HG03135 (cell line): ENCODE results near the gene PTPRO.

ENCODE experiments used
- ATAC-seq: cut with Tn5 transposase; IDR thresholded peaks from one replicate; pipeline ENCODE4 v1.9.1; 2021; ENCODE audit warnings: mild to moderate bottlenecking, moderate library complexity; ENCODE audit not compliant: unreplicated experiment

The PTPRO gene

DNA sequence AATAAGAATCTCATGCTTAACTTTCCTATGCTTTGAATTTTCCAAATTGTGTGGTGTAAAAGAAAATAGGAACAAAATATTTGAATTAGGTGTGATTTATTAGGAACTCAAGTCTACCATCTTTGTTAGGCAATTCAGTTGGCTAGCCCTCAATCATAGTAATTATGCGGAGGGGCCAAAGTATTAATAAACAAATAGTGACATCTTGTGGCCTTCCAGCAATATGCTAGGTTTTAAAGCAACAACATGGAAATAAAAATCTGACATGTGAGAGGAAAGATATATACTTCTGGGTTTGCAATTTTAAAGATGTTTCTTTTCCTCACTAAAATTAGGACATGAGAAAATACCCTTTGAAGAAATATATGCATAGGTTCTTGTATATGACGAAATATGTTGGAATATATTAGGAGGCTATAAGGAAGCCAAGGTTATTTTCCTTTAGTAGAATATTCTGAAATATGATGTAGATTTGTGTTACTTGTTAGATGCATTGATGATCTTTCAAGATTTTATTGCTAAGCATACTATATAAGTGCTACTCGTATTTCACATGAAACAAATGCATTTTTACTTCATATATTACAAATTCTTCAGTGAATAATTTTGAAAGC, 200.4 kb downstream of the PTPRO start:
- ATAC-seq = no peak

DNA sequence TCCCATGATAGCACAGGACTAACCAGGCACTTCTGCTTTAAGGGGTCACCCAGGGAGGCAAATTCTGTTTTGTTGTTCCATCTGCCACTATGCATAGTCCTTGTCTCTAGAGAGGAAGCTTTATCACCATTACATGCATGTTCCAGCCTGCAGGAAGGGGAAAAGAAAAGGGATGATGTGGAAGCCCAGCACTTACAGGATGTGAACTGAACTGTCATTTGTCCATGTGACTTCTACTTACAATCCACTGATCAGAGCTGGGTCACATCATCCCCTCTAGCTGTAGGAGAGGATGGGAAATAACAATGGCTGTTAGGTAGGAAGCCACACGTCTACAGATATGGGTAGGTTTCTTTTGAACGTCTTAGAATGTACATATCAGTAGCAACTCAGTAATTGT, 203.1 kb downstream of the PTPRO start:
- ATAC-seq = no peak

DNA sequence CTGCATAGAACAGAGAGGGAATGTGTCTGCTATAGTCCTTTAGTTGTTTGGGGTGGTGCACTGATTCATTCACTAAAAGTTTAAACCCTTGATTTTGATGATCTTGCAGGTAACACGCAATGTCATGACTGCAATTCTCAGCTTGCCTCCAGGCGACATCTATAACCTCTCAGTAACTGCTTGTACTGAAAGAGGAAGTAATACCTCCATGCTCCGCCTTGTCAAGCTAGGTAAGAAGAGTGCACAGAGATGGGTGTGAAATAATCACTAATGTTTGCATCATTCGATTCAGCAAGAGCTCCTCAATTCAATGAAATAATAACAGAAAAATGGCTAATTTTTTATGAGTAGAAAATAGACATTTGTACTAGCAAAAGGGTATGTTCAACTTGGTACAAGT, 203.7 kb downstream of the PTPRO start:
- ATAC-seq = peak; percentile 100

DNA sequence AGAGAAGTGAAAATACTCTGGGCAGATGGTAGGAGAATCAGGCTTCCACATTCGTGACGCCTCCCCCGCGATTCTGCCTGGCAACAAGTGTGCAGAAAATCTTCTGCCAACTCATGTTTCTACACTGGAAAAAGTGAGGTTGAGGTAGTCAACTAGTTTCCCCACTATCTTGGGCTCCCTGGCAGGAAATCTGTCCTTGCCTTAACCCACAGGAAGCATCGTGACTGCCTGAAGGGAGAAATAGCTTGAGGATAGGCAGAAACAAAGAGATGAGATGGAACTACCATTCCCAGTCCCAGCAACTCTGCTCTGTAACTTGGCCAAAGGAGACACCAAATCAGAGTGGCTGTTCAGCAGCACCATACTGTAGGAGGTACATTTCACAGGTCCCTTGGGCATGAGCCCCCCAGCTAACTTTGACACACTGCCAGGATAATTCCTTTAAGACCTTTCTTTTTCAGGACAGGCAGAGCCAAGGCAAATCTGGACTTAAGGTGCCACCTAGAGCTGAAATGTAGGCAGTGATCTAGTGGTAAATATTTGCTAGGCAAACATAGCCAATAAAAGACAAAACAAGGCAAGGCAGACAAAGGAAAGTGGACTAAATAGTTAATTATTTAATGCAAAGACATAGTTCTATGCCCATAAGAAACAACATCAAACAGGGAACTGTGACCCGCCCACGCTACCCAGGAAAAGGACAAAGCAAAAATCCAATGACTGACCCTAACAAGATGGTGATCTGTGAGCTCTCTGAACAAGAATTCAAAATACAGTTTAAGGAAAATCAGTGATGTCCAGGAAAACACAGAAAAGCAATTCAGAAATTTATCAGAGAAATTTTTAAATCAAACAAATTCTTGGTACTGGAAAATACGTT, 205.1 kb downstream of the PTPRO start:
- no peak for ATAC-seq

DNA sequence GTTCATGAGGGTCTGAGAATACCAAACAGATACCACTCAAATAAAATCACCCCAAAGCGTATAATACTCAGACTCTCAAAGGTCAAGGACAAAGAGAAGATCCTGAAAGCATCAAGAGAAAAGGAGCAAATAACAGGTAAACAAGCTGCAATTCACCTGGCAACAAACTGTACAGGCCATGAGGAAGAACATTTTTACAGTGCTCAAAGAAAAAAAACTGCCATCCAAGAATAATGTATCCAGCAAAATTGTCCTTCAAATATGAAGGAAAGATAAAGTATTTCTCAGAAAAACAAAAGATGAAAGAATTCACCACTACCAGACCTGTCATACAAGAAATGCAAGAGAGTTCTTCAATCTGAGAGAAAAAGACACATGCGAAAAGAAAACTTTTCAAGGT, 206.4 kb downstream of the PTPRO start:
- no peak for ATAC-seq

DNA sequence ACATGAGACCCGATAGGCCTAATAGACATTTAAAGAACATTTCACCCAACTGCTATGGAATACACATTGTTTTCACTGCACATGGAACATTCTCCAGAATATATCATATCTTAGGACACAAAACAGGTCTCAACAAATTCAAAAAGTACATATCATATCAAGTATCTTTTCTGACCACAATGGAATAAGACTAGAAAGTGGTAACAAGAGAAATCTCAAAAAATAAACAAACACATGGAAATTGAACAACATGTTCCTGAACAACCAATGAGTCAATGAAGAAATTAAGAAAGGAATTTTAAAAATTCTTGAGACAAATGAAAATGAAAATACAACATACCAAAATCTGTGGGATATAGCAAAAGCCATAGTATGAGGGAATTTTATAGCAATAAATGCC, 208.1 kb downstream of the PTPRO start:
- ATAC-seq = no peak

DNA sequence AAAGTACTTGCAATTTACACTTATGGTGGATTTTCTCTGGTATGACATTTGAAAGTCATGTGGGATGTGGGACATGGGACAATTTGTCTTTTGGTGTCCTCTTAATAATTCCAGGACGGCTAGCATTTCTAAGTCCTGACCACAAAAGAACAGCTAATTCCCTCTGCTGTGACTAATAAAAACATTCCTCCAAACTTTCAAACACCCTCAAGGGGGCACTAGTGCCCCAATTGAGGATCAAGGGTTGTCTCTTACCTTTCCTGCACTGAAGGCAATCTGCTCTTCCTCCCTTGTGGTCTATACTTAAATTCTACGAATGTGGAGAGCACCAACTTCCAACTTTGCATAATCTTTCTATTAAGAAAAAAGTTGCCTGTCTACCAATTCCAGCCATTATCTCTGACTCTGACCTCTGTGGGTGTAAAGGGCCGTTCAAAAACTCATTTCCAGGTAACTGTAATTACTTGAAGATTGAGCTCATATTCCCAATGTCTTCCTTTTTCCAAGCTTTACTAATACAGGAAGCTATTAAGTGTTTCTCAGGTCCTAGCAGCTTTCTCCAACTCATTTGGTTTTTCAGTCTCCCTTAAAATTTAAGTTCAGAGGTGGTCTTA, 210.2 kb downstream of the PTPRO start:
- ATAC-seq = peak; percentile 74

DNA sequence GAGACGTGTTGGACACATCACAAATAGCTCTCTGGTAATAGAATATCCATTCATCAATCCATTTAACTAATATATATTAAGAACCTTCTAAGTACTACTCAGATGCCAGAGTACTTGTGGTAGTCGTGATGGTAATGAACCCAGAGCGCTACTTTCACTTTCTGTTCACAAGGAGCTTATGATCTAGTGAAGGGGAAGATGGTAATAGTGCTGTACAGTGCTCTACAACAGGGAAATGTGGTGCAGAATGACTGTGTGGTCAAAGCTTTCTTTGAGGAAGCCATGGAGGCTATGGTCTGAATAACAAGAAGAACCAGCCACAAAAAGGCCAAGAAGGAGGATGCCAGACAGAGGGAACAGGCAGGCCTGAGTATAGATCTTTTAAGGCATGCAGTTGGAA, 212.0 kb downstream of the PTPRO start:
- ATAC-seq = peak; percentile 83

DNA sequence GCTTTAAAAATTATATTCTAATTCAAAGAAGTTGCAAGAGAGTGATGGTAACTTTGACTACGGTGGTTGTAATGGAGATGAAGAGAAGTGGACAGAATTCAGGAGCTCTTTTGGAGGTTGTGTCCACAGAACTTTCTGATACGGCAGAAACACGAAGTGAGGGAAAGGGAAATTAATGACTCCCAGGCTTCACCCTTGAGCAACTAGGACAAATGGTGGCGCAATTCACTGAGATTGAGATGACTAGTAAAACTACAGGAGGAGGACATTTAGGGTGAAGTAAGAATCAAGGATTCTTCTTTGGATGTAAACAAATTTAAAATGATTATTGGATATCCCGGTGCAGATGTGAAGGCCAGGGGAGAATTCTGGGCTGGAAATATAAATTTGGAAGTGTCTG, 212.6 kb downstream of the PTPRO start:
- ATAC-seq = no peak

DNA sequence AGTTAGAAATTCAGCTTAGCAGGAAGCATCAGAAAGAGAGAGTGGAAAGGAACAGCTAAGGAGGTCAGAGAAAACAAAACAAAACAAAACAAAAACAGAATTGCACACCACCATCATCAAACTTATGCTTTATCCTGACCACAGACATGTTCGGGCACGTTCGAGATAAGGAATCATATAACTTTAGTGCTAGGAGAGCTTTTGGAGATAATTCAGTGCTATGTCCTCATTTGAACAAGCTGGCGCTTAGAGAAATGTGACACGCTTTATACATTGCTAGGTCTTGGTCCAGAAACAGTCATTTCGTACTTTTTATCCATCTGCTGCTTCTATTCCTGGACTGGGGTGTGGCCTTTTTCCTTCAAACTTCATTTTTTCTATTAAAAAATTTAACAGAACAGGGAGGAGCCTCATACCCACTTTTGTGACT, 213.1 kb downstream of the PTPRO start:
- no peak for ATAC-seq

DNA sequence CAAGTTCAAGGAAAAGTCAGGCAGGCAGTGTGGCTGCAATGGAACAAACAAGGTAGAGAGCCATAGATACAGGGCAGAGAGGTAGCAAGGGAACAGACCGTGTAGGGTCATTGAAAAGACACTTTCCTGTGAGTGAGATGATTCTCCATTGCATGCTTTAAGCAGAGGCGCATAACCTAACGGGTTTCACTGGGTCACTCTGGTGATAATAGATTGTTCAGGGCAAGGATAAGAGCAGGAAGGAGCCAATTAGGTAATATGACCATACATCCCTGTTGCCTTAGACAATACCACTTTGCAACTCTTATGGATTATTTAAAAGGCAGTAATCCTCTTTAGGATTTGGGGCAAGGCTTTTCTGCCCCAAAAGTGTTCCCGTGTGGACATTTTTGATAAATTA, 214.1 kb downstream of the PTPRO start:
- no peak for ATAC-seq

DNA sequence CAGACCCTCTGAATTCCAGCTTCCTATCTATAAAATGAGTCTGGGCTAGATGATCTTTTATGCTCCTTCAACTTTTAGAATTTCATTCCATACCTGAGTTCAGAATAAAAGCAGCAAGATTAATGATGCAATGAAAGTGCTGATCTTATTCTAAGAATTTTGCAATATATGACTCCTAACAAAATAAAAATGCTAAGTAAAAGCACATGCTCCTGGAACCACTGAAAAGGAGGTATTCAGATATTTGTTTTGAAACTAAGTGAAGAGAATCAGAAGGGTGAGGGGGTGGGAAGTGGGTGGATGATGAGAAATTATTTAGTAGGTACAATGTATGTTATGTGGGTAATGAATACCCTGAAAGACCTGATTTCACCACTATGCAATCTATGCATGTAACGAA, 216.6 kb downstream of the PTPRO start:
- ATAC-seq = no peak

DNA sequence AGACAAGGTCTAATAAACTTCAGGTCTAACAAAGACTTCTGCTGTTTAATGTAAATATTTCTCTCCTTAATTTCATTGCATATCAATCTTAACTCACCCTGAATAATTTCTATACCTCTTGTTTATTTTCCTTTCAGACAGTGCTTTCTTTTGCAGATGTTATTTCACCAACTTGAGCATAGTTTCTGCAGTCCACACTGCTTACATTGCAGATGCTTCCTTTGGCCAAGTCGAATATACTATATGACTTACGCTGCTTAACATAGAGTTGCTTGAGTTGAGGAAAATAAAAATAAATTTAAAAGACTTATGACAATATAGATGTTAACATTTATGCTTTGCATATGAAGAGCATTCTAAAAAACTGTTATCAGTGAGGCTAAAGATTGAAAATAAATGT, 217.7 kb downstream of the PTPRO start:
- no peak for ATAC-seq

DNA sequence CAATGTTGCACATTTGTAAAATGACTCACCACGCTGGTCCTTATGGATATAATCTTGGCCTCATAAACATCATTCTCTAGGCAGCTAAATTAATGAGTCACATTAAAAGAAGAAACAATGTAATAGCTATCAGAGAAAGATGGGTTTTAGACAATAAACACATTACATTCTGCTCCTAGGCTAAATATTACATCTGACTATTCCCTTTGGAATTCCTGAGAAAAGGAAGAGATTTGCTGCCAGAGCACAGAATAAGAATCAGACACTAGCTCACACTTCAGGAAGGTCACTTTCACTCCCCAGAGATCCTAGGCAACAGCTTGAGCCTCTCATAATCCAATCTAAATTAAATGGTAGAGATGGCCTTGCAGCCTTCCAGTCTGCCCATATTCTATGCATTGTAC, 218.2 kb downstream of the PTPRO start:
- no peak for ATAC-seq

DNA sequence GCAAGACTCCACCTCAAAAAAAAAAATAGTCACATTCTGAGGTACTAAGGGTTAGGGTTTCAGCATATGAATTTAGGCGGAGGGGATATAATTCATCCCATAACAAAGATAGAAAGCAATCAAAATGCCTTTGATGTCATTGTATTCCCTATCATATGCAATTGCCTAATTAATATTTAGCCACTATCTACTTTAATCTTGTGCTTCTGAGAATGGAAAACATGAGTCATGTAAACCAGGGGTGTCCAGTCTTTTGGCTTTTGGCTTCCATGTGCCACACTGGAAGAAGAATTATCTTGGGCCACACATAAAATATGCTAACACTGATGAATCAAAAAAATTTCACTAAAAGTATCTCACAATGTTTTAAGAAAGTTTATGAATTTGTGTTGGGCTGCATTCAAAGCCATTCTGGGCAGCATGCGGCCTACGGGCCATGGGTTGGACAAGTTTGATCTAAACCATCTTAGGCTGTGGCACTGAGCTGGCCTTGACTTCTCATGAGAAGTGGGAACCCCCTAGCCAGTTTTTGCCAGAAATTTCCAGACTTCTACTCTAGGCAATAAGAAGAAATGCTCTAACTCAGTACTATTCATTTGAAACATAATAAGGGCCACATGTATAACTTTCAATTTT, 219.8 kb downstream of the PTPRO start:
- ATAC-seq = no peak

DNA sequence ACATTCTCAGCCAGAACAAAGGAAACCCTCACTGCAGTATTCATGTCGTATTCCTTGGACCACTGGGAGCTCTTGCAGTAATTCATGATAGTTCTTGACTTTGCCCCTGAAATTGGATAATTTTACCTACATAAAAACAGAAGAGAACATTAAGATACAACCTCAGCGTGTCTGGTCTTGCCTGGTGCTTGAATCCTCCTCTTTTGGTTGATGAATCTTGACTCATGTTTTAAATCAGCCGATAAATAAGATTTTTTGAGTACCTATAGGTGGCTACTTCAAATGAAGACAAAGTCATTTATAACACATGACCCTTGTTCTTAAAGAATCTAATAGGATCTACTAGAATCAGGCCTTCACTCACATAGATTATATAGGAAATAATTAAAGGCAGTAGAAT, 221.0 kb downstream of the PTPRO start:
- ATAC-seq = no peak

DNA sequence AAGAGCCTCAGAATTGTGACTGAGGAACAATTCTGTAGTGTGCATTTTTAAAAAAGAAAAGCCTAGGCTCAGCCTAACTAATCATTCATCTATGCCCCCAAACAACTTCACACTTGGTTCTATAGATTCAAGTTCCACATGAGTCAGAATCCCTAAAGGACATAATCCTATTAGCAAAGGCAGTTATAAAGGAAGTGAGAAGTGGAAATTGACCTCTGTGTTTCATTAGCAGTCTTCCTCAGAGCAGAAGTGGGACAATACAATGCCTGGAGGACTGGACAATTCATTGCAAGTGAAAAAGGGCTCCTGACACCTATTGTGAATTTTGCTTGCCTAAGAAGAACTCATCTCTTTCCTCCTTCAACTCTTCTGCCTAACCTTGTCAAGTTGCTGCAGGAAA, 222.3 kb downstream of the PTPRO start:
- no peak for ATAC-seq

DNA sequence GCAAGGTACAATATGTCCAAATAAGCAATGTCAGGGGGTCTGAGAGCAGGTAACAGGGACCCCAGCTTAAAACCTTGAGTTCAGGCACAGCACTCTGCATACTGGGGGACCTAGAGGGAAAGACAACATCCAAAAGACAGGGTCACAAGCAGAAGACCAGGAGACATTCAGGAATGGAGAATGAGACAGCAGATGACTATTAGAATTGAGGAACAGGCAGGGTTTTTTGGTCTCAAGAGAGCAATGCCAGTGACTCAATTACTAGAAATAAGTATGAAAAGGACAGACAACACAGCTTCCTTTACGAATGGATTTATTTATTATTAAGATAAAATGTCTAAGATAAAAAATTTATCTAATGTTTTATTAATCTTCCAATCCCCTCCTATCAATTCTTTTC, 223.0 kb downstream of the PTPRO start:
- no peak for ATAC-seq

DNA sequence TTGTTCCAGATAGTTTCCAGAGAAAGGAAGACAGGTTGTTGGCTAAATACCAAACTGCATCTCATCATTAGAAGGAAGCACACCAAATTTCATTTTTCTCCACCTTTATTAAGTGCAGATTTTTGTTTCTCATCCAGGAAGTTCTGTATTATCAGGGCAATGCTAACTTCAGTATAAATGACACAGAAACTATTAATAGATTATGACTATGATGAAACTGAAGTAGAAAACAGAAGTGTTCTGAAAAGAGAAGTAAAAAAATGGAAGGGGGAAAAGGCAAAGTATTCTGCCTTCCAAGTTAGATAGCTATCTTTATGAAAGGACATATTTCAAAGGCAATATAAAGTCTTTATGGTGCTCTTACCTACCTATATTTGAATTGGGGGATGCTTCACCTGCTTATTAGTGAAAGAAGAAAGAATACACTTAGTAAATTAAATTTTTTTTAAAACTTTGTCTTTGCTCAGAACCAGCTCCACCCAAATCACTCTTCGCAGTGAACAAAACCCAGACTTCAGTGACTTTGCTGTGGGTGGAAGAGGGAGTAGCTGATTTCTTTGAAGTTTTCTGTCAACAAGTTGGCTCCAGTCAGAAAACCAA, 223.9 kb downstream of the PTPRO start:
- peak; percentile 72 for ATAC-seq

DNA sequence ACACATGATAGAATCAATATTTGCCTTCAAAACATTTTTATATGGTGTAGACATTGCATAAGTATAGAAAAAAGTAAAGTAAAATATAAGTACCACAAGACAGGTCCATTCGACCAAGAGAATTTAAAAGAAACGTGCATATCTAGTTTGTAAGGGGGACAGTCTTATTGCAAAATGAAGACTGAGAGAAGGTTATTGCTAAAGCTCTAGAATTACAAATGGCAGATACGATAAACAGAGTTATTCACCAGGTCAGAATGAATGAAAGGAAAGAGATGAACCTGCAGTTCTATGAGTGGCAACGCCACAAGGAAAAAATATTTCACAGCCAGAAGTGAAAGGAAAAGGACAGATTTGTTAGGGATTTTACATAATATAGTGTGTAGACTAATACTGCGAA, 224.8 kb downstream of the PTPRO start:
- ATAC-seq = no peak

DNA sequence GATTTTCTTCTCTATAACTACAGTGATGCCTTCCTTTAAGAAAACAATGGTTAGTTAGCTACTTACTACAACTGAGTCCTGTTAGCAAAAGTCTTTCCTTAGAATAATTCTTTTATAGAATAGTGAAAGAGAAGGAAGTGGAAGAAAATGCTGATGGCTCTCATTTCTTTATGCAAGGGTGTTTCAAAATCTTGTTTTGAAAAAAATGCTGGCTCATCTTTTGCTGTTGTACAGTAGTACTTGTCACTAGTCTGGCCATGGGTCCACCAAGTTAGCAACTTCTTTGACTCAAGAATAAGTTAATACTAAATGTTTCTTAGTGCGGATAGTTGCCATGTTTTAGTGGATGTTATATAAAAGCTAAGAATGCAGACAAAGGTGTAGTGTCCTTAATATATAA, 225.4 kb downstream of the PTPRO start:
- no peak for ATAC-seq
